HG02588 (cell line): ENCODE measurements around the gene PCNX2.
A peak's percentile ranks its signal among the peaks of the same experiment; 100 is the strongest.

Experiments used
- ATAC-seq: cut with Tn5 transposase; IDR thresholded peaks from one replicate; pipeline ENCODE4 v1.9.1; 2021; ENCODE audit warnings: mild to moderate bottlenecking, moderate library complexity; ENCODE audit not compliant: unreplicated experiment

The PCNX2 gene

DNA sequence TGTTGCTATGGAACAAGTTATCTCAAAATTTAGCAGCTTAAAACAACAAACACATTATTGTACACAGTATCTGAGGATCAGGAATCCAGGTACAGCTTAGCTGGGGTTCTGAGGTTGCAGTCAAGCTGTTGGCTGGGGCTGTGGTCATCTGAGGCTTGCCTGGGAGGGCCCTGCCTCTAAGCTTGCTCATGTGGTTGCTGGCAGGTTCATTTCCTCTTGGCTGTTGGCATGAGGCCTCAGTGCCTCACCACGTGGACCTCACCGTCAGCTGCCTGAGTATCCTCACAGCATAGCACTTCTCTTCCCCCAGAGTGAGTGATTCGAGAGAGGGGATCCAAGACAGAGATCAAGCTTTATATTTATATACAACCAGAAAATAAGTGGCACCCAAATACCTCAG lies 326.6 kb downstream of the PCNX2 start:
- no peak for ATAC-seq

GRCh38 chr1:232968391-232968790 lies 327.1 kb downstream of the PCNX2 start:
- ATAC-seq: no peak

DNA sequence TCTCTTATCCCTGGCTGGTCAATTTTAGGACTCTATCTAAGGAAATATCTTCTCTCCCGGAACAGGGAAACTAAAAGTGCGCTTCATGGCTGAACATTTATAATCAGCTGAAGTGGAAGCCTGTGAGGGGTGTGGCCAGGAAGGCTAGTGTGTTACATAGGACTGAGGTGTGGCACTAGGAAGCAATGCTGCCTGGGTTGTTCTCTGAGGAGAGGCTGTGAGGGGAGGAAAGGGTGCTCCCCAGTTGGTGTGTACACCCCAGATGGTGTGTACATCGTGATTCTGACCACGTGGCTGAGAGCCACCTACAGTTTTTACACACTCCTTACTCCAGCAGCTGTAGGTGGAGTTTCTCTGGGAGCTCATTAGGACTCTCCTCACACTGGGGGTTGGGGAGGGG lies 328.9 kb downstream of the PCNX2 start:
- no peak for ATAC-seq

GRCh38 chr1:232965912-232966217 lies 329.7 kb downstream of the PCNX2 start:
- no peak for ATAC-seq

- peak; percentile 74 for ATAC-seq
Observed at GRCh38 chr1:232965124-232965911, 330.2 kb downstream of the PCNX2 start.

DNA sequence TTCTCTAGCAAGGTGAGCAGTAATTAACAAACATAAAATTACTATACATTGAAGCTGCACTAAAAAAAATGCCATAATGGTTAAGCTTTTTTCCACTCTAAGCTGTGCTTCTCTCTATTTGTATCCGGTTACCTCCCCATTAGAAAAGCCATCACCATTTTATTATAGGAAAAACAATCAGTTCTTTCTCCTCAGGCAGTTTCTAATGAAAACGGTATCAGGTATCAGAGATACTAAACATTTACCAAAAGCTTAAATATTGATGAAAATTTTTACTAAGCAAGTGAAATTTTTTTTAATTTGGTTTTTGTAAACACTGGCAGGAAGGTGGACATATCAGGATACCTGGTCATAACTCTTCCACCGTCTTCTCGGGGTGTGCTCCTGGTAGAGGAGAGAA lies 330.9 kb downstream of the PCNX2 start:
- ATAC-seq: no peak

GRCh38 chr1:232962761-232963745 lies 332.5 kb downstream of the PCNX2 start:
- ATAC-seq: no peak

GRCh38 chr1:232958067-232958466 lies 337.5 kb downstream of the PCNX2 start:
- no peak for ATAC-seq

- no peak for ATAC-seq
Observed at GRCh38 chr1:232956081-232956480, 339.4 kb downstream of the PCNX2 start.

GRCh38 chr1:232954594-232955365 lies 340.7 kb downstream of the PCNX2 start:
- ATAC-seq: no peak

DNA sequence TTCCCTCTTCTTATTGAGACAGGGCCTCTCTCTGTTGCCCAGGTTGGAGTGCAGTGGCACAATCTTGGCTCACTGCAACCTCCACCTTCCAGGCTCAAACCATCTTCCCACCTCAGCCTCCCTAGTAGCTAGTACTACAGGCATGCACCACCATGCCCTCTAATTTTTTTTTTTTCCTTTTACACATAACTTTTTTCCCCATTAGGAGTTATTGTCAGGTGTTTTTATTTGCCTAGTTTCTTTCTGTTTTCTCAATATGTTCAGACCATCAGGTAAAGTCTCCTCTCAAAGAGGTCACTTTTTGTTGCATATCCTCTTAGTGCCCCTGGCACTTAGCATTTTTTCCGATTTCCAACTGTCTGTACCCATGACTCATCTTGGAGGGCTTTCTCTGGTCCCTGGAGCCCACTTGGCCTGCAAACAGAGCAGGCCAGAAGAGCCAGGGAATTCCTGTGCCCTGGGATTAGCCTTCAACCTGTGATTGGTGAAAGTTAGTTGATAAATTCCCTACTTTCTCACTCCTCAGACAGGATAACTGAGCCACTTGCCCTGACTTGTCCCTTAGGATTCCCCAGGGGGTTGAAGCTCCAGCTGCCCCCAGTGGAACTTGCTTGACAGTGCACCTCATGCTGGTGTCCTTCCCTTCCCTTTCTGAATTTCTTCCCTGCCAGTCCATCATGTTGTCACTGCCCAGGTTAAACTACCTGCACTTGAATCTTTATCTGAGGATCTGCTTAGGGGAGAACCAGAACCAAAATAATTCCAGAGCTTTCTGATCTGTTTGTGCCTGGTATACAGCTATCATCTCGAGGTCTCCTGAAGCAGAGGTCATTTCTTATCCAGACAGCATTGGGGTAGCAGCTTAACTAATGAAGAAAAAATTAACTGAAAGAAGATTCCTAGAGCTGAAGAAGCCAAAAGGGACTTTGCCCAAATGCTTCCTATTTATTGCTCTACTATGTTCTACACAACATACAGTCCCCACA lies 342.7 kb downstream of the PCNX2 start:
- ATAC-seq: peak; percentile 51

DNA sequence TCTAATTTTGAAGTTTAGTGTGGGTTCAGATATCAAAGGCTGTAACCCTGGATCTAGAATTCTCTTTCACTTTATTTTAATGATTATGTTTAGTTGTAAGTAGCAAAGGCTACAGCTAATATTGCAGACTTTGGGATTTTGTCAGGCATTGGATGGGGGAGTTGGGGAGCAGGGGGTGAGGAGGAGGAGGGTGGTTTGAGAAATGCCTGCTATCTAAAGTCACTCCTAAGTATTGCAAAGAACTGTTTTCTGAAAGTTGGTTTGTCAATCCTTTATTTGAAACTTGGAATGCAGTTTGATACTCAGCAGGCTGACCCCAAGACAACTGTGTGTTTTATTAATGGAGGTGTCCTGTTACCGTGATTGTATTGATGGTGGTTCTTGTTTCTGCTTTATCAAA lies 343.9 kb downstream of the PCNX2 start:
- no peak for ATAC-seq

- no peak for ATAC-seq
Observed at GRCh38 chr1:232951180-232951579, 344.3 kb downstream of the PCNX2 start.

DNA sequence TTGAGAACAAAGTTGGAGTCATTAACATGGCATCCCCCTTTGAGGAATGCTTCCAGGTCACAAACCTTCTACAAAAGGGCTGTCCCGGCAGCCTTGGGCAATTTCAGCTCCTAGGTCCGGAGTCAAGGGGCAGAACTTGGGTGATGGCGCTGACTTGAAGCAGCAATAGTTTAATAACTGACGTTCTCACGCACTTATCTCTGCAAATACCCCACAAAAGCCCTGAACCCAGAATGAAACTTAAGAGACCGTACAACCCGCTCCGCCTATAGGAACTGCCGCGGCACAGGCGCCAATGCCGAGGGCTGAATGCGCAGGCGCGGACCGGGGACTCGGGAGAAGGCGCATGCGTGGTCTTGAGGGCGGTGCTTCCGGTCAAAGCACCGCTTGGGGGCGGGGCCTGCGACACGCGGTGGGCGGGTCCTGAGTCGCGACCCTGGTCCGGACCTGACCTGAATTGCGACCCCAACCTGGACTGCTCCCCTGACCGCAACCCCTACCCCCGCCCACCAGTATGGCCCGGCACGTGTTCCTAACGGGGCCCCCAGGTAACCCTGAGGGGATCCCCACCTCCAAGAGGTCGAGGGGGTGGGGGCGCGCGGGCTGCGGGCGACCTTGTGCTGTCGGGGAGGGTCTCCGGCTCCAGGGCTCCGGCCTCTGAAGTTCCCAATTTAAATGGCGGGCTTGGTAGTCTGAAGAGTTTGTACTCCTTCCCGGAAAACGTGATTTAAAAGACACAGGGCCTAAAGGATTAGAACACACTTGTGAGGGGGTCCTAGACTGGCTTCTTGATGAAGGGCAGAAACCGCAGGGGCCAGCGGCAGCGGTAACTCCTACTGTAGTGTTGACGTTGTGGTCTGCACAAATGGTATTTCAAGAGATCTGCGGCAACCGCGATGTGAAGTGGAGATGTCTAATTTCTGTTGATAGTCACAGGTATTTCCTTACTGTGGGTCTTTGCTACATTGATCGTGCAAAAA lies 345.0 kb downstream of the PCNX2 start, which contains the start of gene NTPCR:
Gene NTPCR, plus strand, starts transcription at position 415 of the 980 bp plus-strand sequence. Its CDS starts 100 bp downstream, at position 515.
- peak; percentile 88 for ATAC-seq

GRCh38 chr1:232949636-232950196 lies 345.8 kb downstream of the PCNX2 start:
- no peak for ATAC-seq

- ATAC-seq: no peak
Observed at GRCh38 chr1:232944347-232944746, 351.2 kb downstream of the PCNX2 start.

GRCh38 chr1:232943679-232944252 lies 351.8 kb downstream of the PCNX2 start:
- no peak for ATAC-seq
